Stimulated activated effector memory CD8-positive, alpha-beta T cell treated with anti-CD3 and anti-CD28 coated beads, Interleukin-12 subunit alpha, Interleukin-12 subunit beta, amount 100 ng/mL, for 72 hours (primary cell): Measurements from ENCODE around the gene VPS26C.

Experiments
- ATAC-seq: fragments of 150-1000 bp; cut with Tn5 transposase; 2 replicates; pipeline ENCODE4 v1.10.0; 2021
- DNase-seq, 2 donors: peaks; one replicate each; pipeline ENCODE4 v3.0.0; 2021 to 2022; ENCODE audit warnings: low spot score in 2 of 2
- H3K27ac Mint-ChIP-seq: one replicate; pipeline ENCODE4 v1.8.0; 2022; ENCODE audit warnings: mild to moderate bottlenecking, mixed read lengths
- H3K36me3 Mint-ChIP-seq: one replicate; pipeline ENCODE4 v1.8.0; 2022; ENCODE audit warnings: mild to moderate bottlenecking, mixed read lengths
- H3K4me1 Mint-ChIP-seq: one replicate; pipeline ENCODE4 v1.8.0; 2022; ENCODE audit warnings: mixed read lengths
- H3K4me3 Mint-ChIP-seq: one replicate; pipeline ENCODE4 v1.8.0; 2022; ENCODE audit warnings: mild to moderate bottlenecking, mixed read lengths
- H3K9me3 Mint-ChIP-seq: one replicate; pipeline ENCODE4 v1.8.0; 2022; ENCODE audit warnings: mixed read lengths

The VPS26C gene

GRCh38 chr21:37184784-37185593, 82.1 kb downstream of the VPS26C start:
- Mint-ChIP-seq H3K27ac (peak overlapping the region; percentile 12), H3K36me3 (peaks cover 80% of the 10 kb centered on the region), H3K9me3 (peaks cover 2% of the 10 kb centered on the region), H3K4me1 (peaks cover 8% of the 10 kb centered on the region), H3K4me3 (no peak overlapping the region)
- peak; percentile 84 for ATAC-seq
- no peak for DNase-seq

DNA sequence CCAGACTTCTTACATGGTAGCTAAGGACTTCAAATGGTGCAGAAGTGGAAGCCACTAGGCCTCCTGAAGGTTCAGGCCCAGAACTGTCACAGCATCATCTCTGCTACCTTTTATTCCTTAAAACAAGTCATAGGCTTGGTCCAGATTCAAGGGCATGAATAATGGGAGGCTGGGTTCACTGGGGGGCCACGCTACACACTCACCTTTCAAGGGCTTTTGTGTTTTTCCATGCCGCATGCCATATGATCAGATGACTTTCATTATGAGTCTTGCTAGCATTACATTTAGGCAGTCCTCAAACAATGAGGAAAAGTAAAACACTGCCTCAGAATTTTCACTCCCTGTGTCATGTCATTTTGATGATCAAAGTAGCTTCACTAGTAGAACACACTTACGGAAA, 83.4 kb downstream of the VPS26C start:
- peaks cover 8% of the 10 kb centered on the region for H3K4me1 Mint-ChIP-seq
- peaks cover 3% of the 10 kb centered on the region for H3K9me3 Mint-ChIP-seq
- ATAC-seq (peak; percentile 51), DNase-seq (no peak)
- peaks cover 80% of the 10 kb centered on the region for H3K36me3 Mint-ChIP-seq
- no peak overlapping the region for H3K4me3 Mint-ChIP-seq
- H3K27ac Mint-ChIP-seq: peak overlapping the region; percentile 45

DNA sequence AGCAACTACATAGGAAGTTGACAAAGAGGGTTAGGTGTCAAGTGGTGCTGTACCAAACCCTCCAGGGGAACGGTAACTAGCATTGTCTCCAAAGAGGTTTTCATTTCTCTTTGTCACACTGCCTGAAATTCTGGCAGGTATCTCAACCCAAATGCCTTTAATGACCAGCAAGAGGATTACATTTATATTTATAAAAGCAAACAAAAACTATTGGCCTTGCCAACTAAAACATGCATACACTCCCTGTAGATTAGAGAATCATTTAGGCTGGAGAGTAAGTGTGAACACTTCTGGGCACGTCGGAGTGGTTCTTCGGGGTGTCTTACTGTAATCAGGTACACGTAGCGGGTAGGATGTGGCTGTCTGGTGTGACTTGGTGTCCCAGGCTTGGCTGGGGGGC, 84.9 kb downstream of the VPS26C start:
- Mint-ChIP-seq H3K9me3 (peaks cover 3% of the 10 kb centered on the region), H3K4me1 (peaks cover 8% of the 10 kb centered on the region), H3K36me3 (peaks cover 81% of the 10 kb centered on the region), H3K4me3 (no peak overlapping the region), H3K27ac (no peak overlapping the region)
- DNase-seq: no peak
- no peak for ATAC-seq

DNA sequence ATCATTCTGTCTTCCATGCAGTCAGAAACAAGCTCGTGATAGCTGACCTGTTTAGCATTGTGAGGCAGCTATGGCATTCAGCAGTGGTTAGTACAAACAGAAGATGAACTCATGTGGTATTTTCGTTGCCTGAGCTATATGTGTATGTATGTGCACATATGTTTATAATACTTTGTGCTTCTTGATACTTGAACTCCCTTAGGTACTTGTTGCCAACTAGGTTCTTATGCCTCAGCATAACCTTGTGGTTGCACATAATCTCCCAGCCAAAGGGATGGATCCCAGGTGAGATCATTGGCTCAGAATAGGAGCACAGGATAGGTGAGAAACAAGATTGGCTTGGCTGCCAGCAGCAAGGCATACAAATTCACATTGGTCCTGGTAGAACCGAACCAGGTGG, 86.1 kb downstream of the VPS26C start:
- no peak overlapping the region for H3K27ac Mint-ChIP-seq
- DNase-seq: no peak
- peaks cover 3% of the 10 kb centered on the region for H3K9me3 Mint-ChIP-seq
- peaks cover 75% of the 10 kb centered on the region for H3K36me3 Mint-ChIP-seq
- no peak overlapping the region for H3K4me3 Mint-ChIP-seq
- no peak for ATAC-seq
- H3K4me1 Mint-ChIP-seq: peaks cover 8% of the 10 kb centered on the region

- Mint-ChIP-seq H3K36me3 (peaks cover 76% of the 10 kb centered on the region), H3K27ac (no peak overlapping the region)
- peak; percentile 40 for ATAC-seq
Observed at GRCh38 chr21:37176716-37177115, 90.4 kb downstream of the VPS26C start.

More at GRCh38 chr21:37176716-37177115, 90.4 kb downstream of the VPS26C start:
- Mint-ChIP-seq H3K4me1 (no peaks in the 10 kb centered on the region), H3K9me3 (peaks cover 3% of the 10 kb centered on the region), H3K4me3 (no peak overlapping the region)
- DNase-seq: no peak
